BLaER1 treated with 17β-estradiol and CSF1 and Interleukin-3, amounts not matched to agents 10 nM and 100 nM (cell line): Measurements from ENCODE around the gene AMD1.

ENCODE experiments used
- H3K27ac ChIP-seq, 11 experiments: shearing (Covaris generic); formaldehyde crosslinking; 2 replicates each; pipeline ENCODE4 v1.8.1; 2022
- H3K27me3 ChIP-seq, 11 experiments: shearing (Covaris generic); formaldehyde crosslinking; 2 replicates each; pipeline ENCODE4 v1.8.1; 2022
- H3K36me3 ChIP-seq, 11 experiments: shearing (Covaris generic); formaldehyde crosslinking; 2 replicates each; pipeline ENCODE4 v1.8.1; 2022
- H3K4me1 ChIP-seq, 10 experiments: shearing (Covaris generic); formaldehyde crosslinking; 2 replicates each; pipeline ENCODE4 v1.8.1; 2022
- H3K4me2 ChIP-seq, 11 experiments: shearing (Covaris generic); formaldehyde crosslinking; 2 replicates each; pipeline ENCODE4 v1.8.1; 2022
- H3K4me3 ChIP-seq, 10 experiments: shearing (Covaris generic); formaldehyde crosslinking; 2 replicates each; pipeline ENCODE4 v1.8.1; 2022
- H3K9ac ChIP-seq, 11 experiments: shearing (Covaris generic); formaldehyde crosslinking; 2 replicates each; pipeline ENCODE4 v1.8.1; 2022
- H3K9me3 ChIP-seq, 11 experiments: shearing (Covaris generic); formaldehyde crosslinking; replicated peaks in 1 of 11; 2 replicates each; pipeline ENCODE4 v1.8.1; 2022
- H4K20me1 ChIP-seq, 11 experiments: shearing (Covaris generic); formaldehyde crosslinking; 2 replicates each; pipeline ENCODE4 v1.8.1; 2022
- Cebpa-rat ChIP-seq, 11 experiments: shearing (Covaris generic); IDR thresholded peaks; 2 replicates each; pipeline ENCODE4 v1.8.1; 2022

AMD1 gene

DNA sequence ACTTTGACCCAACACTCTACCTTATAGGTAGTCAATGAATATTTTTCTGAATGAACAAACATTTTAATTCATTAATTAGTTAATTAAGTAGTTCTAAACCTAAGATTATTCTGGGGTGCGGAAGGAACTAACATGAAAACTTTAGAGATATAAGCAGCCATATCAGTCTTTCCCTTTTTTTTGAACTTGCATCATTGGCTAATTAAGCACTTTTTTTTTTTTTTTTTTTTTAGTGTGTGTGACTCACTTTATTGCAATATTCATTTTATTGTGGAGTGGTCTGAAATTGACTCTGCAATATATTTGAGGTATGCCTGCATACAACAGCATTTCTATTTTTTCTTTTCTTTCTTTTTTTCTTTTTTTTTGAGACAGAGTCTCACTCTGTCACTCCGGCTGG lies 21.8 kb upstream of the AMD1 start:
- no peak for TF ChIP-seq Cebpa-rat (IDR thresholded peaks at IDR 0.05)
- Histone ChIP-seq H3K27ac (no peak overlapping the region), H3K36me3 (no peaks in the 10 kb centered on the region), H4K20me1 (no peaks in the 10 kb centered on the region), H3K27me3 (no peaks in the 10 kb centered on the region), H3K4me2 (no peak overlapping the region), H3K9ac (no peak overlapping the region), H3K4me3 (no peak overlapping the region), H3K4me1 (0 out of 20 replicates have a peak, but pooled peaks cover 0 to 4% (median 0%) of the 10 kb centered on the region in 10 experiments), H3K9me3 (no peaks in the 10 kb centered on the region)

GRCh38 chr6:110853754-110854477 lies 20.7 kb upstream of the AMD1 start:
- TF ChIP-seq Cebpa-rat (IDR thresholded peaks at IDR 0.05), result no peak
- Histone ChIP-seq H3K9ac (no peak overlapping the region), H3K36me3 (peaks cover 0 to 9% (median 0%) of the 10 kb centered on the region in 11 experiments; a peak in 4 of 22 replicates), H3K4me1 (peaks cover 3 to 9% (median 4%) of the 10 kb centered on the region in 10 experiments; a peak in 16 of 20 replicates), H3K27me3 (no peaks in the 10 kb centered on the region), H3K9me3 (peaks cover 0 to 8% (median 3%) of the 10 kb centered on the region in 11 experiments; a peak in 7 of 22 replicates), H3K27ac (no peak overlapping the region), H3K4me3 (no peak overlapping the region), H3K4me2 (no peak overlapping the region), H4K20me1 (no peaks in the 10 kb centered on the region)

- Histone ChIP-seq H4K20me1 (no peaks in the 10 kb centered on the region), H3K9me3 (peaks cover 0 to 10% (median 3%) of the 10 kb centered on the region in 11 experiments; a peak in 7 of 22 replicates), H3K27me3 (no peaks in the 10 kb centered on the region), H3K9ac (no peak overlapping the region), H3K4me1 (peaks cover 15 to 30% (median 20%) of the 10 kb centered on the region in 10 experiments), H3K4me2 (no peak overlapping the region), H3K27ac (no peak overlapping the region), H3K36me3 (peaks cover 0 to 11% (median 0%) of the 10 kb centered on the region in 11 experiments; a peak in 4 of 22 replicates), H3K4me3 (no peak overlapping the region)
- no peak for TF ChIP-seq Cebpa-rat (IDR thresholded peaks at IDR 0.05)
Measured at GRCh38 chr6:110856296-110856695, 18.3 kb upstream of the AMD1 start.

GRCh38 chr6:110858016-110858415 lies 16.6 kb upstream of the AMD1 start:
- peaks cover 0 to 10% (median 3%) of the 10 kb centered on the region in 11 experiments; a peak in 7 of 22 replicates for H3K9me3 ChIP-seq
- H3K4me1 ChIP-seq, result peaks cover 15 to 36% (median 20%) of the 10 kb centered on the region in 10 experiments
- no peaks in the 10 kb centered on the region for H3K27me3 ChIP-seq
- peaks cover 0 to 11% (median 0%) of the 10 kb centered on the region in 11 experiments; a peak in 4 of 22 replicates for H3K36me3 ChIP-seq
- no peak overlapping the region for H3K9ac ChIP-seq
- no peak overlapping the region for H3K4me2 ChIP-seq
- no peak overlapping the region for H3K4me3 ChIP-seq
- no peak for TF ChIP-seq Cebpa-rat (IDR thresholded peaks at IDR 0.05)
- no peak overlapping the region for H3K27ac ChIP-seq
- H4K20me1 ChIP-seq, result no peaks in the 10 kb centered on the region

DNA sequence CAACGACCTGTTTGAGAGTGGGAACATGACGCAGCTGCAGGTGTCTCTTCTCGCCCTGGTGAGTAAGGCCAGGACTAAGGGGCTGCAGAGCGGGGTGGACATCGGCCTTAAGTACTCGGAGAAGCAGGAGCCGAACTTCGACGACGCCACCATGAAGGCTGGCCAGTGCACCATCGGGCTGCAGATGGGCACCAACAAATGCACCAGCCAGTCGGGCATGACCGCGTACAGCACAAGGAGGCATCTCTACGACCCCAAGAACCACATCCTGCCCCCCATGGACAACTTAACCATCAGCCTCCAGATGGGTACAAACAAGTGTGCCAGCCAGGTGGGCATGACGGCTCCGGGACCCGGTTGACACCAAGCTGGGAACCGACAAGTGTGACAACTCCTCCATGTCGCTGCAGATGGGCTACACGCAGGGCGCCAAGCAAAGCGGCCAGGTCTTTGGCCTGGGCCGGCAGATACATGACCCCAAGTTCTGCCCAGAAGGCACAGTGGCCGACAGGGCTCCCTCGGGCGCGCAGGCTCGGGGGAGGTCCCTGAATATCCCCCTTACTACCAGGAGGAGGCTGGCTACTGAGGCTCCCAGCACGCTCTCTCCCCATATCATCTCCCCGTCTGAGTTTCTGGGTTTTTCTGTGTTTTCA lies 15.9 kb upstream of the AMD1 start:
- H3K27me3 ChIP-seq, result no peaks in the 10 kb centered on the region
- H3K27ac ChIP-seq, result peak overlapping the region; percentile 55 to 85 (median 68); a peak in 20 of 22 replicates
- no peak for TF ChIP-seq Cebpa-rat (IDR thresholded peaks at IDR 0.05)
- peak overlapping the region in 7 of 11 experiments; percentile 2 to 70 (median 62); a peak in 11 of 22 replicates for H3K9ac ChIP-seq
- H3K4me2 ChIP-seq, result peak overlapping the region; percentile 54 to 94 (median 78); a peak in 21 of 22 replicates
- peaks cover 0 to 11% (median 0%) of the 10 kb centered on the region in 11 experiments; a peak in 4 of 22 replicates for H3K36me3 ChIP-seq
- peaks cover 15 to 35% (median 20%) of the 10 kb centered on the region in 10 experiments for H3K4me1 ChIP-seq
- H3K4me3 ChIP-seq, result peak overlapping the region in 3 of 10 experiments; percentile 7 to 50 (median 40); a peak in 3 of 20 replicates
- no peaks in the 10 kb centered on the region for H4K20me1 ChIP-seq
- peaks cover 0 to 10% (median 3%) of the 10 kb centered on the region in 11 experiments; a peak in 7 of 22 replicates for H3K9me3 ChIP-seq

- peak overlapping the region; percentile 54 to 94 (median 78) for H3K4me2 ChIP-seq
- H3K9ac ChIP-seq, result peak overlapping the region; percentile 1 to 70 (median 44); a peak in 15 of 22 replicates
Measured at GRCh38 chr6:110859335-110859792, 15.2 kb upstream of the AMD1 start.

GRCh38 chr6:110864824-110865223 lies 9.8 kb upstream of the AMD1 start:
- Histone ChIP-seq H3K4me2 (no peak overlapping the region), H3K9ac (no peak overlapping the region), H3K9me3 (no peaks in the 10 kb centered on the region), H3K36me3 (no peaks in the 10 kb centered on the region), H3K27ac (no peak overlapping the region), H3K4me3 (no peak overlapping the region), H3K4me1 (peaks cover 3 to 67% (median 26%) of the 10 kb centered on the region in 10 experiments), H4K20me1 (no peaks in the 10 kb centered on the region), H3K27me3 (no peaks in the 10 kb centered on the region)
- TF ChIP-seq Cebpa-rat (IDR thresholded peaks at IDR 0.05), result no peak

More at GRCh38 chr6:110859335-110859792, 15.2 kb upstream of the AMD1 start:
- Histone ChIP-seq H3K36me3 (peaks cover 0 to 11% (median 0%) of the 10 kb centered on the region in 11 experiments; a peak in 4 of 22 replicates), H3K4me3 (peak overlapping the region in 7 of 10 experiments; percentile 4 to 59 (median 19); a peak in 10 of 20 replicates), H3K4me1 (peaks cover 15 to 35% (median 20%) of the 10 kb centered on the region in 10 experiments), H3K27ac (peak overlapping the region; percentile 55 to 85 (median 68); a peak in 21 of 22 replicates), H3K9me3 (peaks cover 0 to 10% (median 3%) of the 10 kb centered on the region in 11 experiments; a peak in 7 of 22 replicates), H3K27me3 (no peaks in the 10 kb centered on the region), H4K20me1 (no peaks in the 10 kb centered on the region)
- TF ChIP-seq Cebpa-rat (IDR thresholded peaks at IDR 0.05), result no peak

DNA sequence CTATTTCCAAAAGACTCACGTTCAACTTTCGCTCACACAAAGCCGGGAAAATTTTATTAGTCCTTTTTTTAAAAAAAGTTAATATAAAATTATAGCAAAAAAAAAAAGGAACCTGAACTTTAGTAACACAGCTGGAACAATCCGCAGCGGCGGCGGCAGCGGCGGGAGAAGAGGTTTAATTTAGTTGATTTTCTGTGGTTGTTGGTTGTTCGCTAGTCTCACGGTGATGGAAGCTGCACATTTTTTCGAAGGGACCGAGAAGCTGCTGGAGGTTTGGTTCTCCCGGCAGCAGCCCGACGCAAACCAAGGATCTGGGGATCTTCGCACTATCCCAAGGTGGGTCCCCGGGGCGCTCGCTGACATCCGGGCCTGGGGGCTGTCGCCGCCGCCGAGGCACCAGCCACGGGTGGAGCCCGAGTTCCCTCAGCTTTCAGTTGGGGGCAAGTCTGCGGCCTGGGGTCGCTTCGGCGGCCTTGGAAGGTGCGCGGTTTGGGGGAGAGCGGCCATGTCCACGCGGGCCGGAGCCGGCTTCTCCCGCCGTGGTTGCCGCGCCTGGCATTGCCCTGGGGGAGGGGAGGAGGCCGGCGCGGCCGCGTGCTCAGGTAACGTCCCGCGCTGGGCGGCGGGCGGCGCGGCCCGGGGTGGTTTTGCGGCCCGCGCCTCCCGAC lies 429 bp downstream of the AMD1 start:
- no peak for TF ChIP-seq Cebpa-rat (IDR thresholded peaks at IDR 0.05)
- H3K27ac ChIP-seq, result peak overlapping the region; percentile 87 to 97 (median 95)
- no peaks in the 10 kb centered on the region for H3K9me3 ChIP-seq
- peaks cover 35 to 41% (median 39%) of the 10 kb centered on the region in 10 experiments for H3K4me1 ChIP-seq
- peaks cover 48 to 53% (median 51%) of the 10 kb centered on the region in 11 experiments for H4K20me1 ChIP-seq
- peak overlapping the region; percentile 85 to 98 (median 93); a peak in 21 of 22 replicates for H3K4me2 ChIP-seq
- H3K4me3 ChIP-seq, result peak overlapping the region; percentile 87 to 100 (median 97)
- peak overlapping the region; percentile 95 to 99 (median 98) for H3K9ac ChIP-seq
- peaks cover 0 to 7% (median 0%) of the 10 kb centered on the region in 11 experiments; a peak in 4 of 22 replicates for H3K36me3 ChIP-seq
- no peaks in the 10 kb centered on the region for H3K27me3 ChIP-seq
